Parathyroid adenoma (tissue), 2 donors: ENCODE data around the gene SULT1C2.

Experiments
- H2AFZ ChIP-seq: fragments of 300-600 bp; sonication (generic); one replicate; pipeline ENCODE4 v1.7.0; 2017; ENCODE audit warnings: antibody characterized with exemption, mild to moderate bottlenecking
- H3K27ac ChIP-seq: fragments of 300-600 bp; sonication (generic); one replicate; pipeline ENCODE4 v1.7.0; 2017
- H3K27me3 ChIP-seq: fragments of 300-600 bp; sonication (generic); one replicate; pipeline ENCODE4 v1.7.0; 2017; ENCODE audit warnings: low read length; ENCODE audit not compliant: control insufficient read depth, insufficient read depth
- H3K36me3 ChIP-seq: fragments of 300-600 bp; sonication (generic); one replicate; pipeline ENCODE4 v1.7.0; 2017; ENCODE audit warnings: low read length; ENCODE audit not compliant: control insufficient read depth, insufficient read depth
- H3K4me1 ChIP-seq: fragments of 300-600 bp; sonication (generic); one replicate; pipeline ENCODE4 v1.7.0; 2017; ENCODE audit warnings: control low read depth
- H3K4me2 ChIP-seq: fragments of 300-600 bp; sonication (generic); one replicate; pipeline ENCODE4 v1.7.0; 2017; ENCODE audit warnings: low read length
- H3K4me3 ChIP-seq: fragments of 300-600 bp; sonication (generic); one replicate; pipeline ENCODE4 v1.7.0; 2017; ENCODE audit warnings: low read depth, low read length
- H3K79me2 ChIP-seq: fragments of 300-600 bp; sonication (generic); one replicate; pipeline ENCODE4 v1.7.0; 2017; ENCODE audit warnings: control low read depth
- H3K9ac ChIP-seq: fragments of 300-600 bp; sonication (generic); one replicate; pipeline ENCODE4 v1.7.0; 2017; ENCODE audit warnings: mild to moderate bottlenecking
- H3K9me3 ChIP-seq: fragments of 300-600 bp; sonication (generic); one replicate; pipeline ENCODE4 v1.7.0; 2017; ENCODE audit warnings: low read length; ENCODE audit not compliant: control insufficient read depth
- CTCF ChIP-seq: fragments of 300-600 bp; sonication (generic); IDR thresholded peaks from one replicate; pipeline ENCODE4 v1.7.0; 2017; ENCODE audit warnings: antibody characterized with exemption, mild to moderate bottlenecking
- donor health status: primary hyperparathyroidism.

Gene SULT1C2

GRCh38 chr2:108330979-108331378 lies 42.3 kb downstream of the SULT1C2 start:
- no peaks in the 10 kb centered on the region for H3K4me1 ChIP-seq
- no peak for TF ChIP-seq CTCF
- no peaks in the 10 kb centered on the region for H3K79me2 ChIP-seq
- H3K36me3 ChIP-seq = no peaks in the 10 kb centered on the region
- no peaks in the 10 kb centered on the region for H3K27me3 ChIP-seq
- no peak overlapping the region for H3K4me3 ChIP-seq
- H3K27ac ChIP-seq = no peak overlapping the region
- no peak overlapping the region for H3K9ac ChIP-seq
- no peak overlapping the region for H3K4me2 ChIP-seq
- no peak overlapping the region for H2AFZ ChIP-seq
- no peaks in the 10 kb centered on the region for H3K9me3 ChIP-seq

- H3K4me3 ChIP-seq = no peak overlapping the region
Measured at GRCh38 chr2:108345951-108346350, 57.3 kb downstream of the SULT1C2 start.

GRCh38 chr2:108346827-108347226 lies 58.1 kb downstream of the SULT1C2 start:
- H3K4me2 ChIP-seq = no peak overlapping the region
- H3K27me3 ChIP-seq = no peaks in the 10 kb centered on the region
- no peak overlapping the region for H3K27ac ChIP-seq
- no peaks in the 10 kb centered on the region for H3K36me3 ChIP-seq
- H3K4me3 ChIP-seq = no peak overlapping the region
- no peaks in the 10 kb centered on the region for H3K9me3 ChIP-seq
- H3K9ac ChIP-seq = no peak overlapping the region
- H2AFZ ChIP-seq = no peak overlapping the region
- TF ChIP-seq CTCF = no peak
- H3K4me1 ChIP-seq = no peaks in the 10 kb centered on the region
- no peaks in the 10 kb centered on the region for H3K79me2 ChIP-seq

More at GRCh38 chr2:108345951-108346350, 57.3 kb downstream of the SULT1C2 start:
- H3K4me2 ChIP-seq = no peak overlapping the region
- no peaks in the 10 kb centered on the region for H3K9me3 ChIP-seq
- no peak overlapping the region for H2AFZ ChIP-seq
- no peaks in the 10 kb centered on the region for H3K79me2 ChIP-seq
- no peak overlapping the region for H3K27ac ChIP-seq
- TF ChIP-seq CTCF = no peak
- no peaks in the 10 kb centered on the region for H3K27me3 ChIP-seq
- H3K36me3 ChIP-seq = no peaks in the 10 kb centered on the region
- no peak overlapping the region for H3K9ac ChIP-seq
- H3K4me1 ChIP-seq = no peaks in the 10 kb centered on the region

- Histone ChIP-seq H3K4me1 (no peaks in the 10 kb centered on the region), H3K4me3 (no peak overlapping the region), H3K27ac (no peak overlapping the region), H3K36me3 (no peaks in the 10 kb centered on the region), H3K9me3 (no peaks in the 10 kb centered on the region), H3K4me2 (no peak overlapping the region), H3K9ac (no peak overlapping the region), H3K79me2 (no peaks in the 10 kb centered on the region), H2AFZ (no peak overlapping the region), H3K27me3 (no peaks in the 10 kb centered on the region)
- no peak for TF ChIP-seq CTCF
Measured at GRCh38 chr2:108347786-108348185, 59.1 kb downstream of the SULT1C2 start.

GRCh38 chr2:108348816-108349570 lies 60.3 kb downstream of the SULT1C2 start:
- no peaks in the 10 kb centered on the region for H3K4me1 ChIP-seq
- H3K79me2 ChIP-seq = no peaks in the 10 kb centered on the region
- H3K27me3 ChIP-seq = no peaks in the 10 kb centered on the region
- H2AFZ ChIP-seq = no peak overlapping the region
- no peak overlapping the region for H3K4me3 ChIP-seq
- no peak for TF ChIP-seq CTCF
- no peaks in the 10 kb centered on the region for H3K36me3 ChIP-seq
- no peak overlapping the region for H3K9ac ChIP-seq
- no peaks in the 10 kb centered on the region for H3K9me3 ChIP-seq
- H3K27ac ChIP-seq = no peak overlapping the region
- no peak overlapping the region for H3K4me2 ChIP-seq
